A549 treated with DMSO at 1 μM for 4 hours (cell line): Measurements from ENCODE around the gene ATMIN. TPM values are rescaled to one million over a fixed set of nuclear protein-coding genes. Genes with fewer than 3 reads are reported as not detected.

ENCODE experiments used
- total RNA-seq: library from RNA; stranded (reverse); fragments of 200-300 nt; extraction: Qiagen RNA extraction; gene quantifications from 5 replicates; pipeline ENCODE4 v1.2.3, GENCODE V29; 2022; ENCODE audit warnings: low read depth

Gene ATMIN, protein sequence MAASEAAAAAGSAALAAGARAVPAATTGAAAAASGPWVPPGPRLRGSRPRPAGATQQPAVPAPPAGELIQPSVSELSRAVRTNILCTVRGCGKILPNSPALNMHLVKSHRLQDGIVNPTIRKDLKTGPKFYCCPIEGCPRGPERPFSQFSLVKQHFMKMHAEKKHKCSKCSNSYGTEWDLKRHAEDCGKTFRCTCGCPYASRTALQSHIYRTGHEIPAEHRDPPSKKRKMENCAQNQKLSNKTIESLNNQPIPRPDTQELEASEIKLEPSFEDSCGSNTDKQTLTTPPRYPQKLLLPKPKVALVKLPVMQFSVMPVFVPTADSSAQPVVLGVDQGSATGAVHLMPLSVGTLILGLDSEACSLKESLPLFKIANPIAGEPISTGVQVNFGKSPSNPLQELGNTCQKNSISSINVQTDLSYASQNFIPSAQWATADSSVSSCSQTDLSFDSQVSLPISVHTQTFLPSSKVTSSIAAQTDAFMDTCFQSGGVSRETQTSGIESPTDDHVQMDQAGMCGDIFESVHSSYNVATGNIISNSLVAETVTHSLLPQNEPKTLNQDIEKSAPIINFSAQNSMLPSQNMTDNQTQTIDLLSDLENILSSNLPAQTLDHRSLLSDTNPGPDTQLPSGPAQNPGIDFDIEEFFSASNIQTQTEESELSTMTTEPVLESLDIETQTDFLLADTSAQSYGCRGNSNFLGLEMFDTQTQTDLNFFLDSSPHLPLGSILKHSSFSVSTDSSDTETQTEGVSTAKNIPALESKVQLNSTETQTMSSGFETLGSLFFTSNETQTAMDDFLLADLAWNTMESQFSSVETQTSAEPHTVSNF
- total RNA-seq = 29.2 to 38.5 TPM (median 36.0 TPM) in 5 replicates

DNA sequence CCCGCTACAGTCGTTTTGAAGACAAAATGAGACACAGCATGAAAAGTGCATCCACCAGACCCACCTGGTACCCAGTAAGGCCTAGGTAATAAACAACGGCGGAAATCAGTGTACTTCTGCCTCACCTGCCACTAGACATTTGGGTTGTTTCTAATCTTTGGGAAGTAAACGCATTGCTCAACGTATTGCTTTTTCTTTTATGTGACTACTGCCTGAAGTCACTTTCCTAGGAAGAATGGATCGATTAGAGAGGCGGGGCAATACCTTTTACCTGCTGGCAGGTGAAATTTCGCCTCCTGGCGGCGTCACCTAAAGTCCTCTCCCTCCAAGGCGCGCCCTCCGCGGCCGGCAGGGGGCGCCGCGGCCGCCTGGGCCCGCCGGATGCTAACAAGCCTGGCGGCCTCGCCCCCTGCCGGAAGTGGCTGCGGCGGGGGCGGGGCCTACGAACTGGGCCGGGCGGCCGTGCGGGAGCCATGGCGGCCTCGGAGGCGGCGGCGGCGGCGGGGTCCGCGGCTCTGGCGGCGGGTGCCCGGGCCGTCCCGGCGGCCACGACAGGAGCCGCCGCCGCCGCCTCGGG lies at the start of gene ATMIN:
Gene ATMIN, plus strand, starts transcription at position 445 of the 577 bp plus-strand sequence. Its CDS starts 29 bp downstream, at position 474.

DNA sequence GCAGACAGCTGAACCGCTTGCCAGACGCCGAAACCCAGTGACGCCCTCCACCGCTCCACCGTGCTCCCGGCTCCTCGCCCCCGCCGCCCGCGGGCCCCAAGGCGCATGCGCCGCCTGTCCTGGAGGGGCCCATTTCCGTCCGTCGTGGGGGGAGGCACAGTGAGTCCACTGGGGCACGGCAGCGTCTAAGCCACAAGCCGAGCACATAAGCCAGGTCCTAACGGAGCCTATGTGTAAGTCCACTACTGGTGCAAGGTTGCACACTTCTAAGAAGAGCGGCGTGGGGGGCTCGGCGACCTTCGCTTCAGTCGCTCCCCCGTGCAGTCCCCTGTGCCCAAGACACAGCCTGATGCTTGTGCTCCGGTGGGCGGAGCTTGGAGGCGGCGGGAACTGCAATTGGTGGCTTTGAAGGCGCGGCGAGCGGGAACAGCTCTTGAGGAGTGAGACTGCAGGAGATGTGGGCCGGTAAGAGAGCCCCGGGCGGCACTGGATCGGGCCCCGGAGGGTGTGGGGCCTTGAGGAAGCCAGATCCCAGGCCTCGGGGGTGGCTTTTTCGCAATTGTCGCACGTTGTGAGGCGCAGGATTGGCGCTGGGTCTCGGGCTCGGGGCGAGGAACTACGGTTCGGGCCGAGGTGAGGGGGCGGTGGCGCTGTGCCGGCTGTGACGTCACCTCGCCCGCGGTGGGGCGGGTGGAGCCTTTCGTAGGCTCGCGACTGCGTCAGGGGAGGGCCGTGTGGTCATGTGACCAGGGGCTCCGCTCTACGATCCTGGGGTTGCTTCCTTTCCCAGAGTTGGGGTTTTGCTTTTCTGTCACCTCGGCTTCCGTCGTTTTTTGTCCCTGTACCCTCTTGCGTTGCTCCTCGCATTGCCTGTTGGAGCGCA lies 28.6 kb upstream of the ATMIN start, which contains the start of the genes CENPN and CMC2:
Gene CENPN, plus strand, starts transcription at position 402 of the 883 bp plus-strand sequence. CDS start 4,726 bp downstream, outside the sequence.
Gene CMC2, minus strand, starts transcription at position 73 of the 883 bp plus-strand sequence. CDS start 9,491 bp downstream, outside the sequence.

DNA sequence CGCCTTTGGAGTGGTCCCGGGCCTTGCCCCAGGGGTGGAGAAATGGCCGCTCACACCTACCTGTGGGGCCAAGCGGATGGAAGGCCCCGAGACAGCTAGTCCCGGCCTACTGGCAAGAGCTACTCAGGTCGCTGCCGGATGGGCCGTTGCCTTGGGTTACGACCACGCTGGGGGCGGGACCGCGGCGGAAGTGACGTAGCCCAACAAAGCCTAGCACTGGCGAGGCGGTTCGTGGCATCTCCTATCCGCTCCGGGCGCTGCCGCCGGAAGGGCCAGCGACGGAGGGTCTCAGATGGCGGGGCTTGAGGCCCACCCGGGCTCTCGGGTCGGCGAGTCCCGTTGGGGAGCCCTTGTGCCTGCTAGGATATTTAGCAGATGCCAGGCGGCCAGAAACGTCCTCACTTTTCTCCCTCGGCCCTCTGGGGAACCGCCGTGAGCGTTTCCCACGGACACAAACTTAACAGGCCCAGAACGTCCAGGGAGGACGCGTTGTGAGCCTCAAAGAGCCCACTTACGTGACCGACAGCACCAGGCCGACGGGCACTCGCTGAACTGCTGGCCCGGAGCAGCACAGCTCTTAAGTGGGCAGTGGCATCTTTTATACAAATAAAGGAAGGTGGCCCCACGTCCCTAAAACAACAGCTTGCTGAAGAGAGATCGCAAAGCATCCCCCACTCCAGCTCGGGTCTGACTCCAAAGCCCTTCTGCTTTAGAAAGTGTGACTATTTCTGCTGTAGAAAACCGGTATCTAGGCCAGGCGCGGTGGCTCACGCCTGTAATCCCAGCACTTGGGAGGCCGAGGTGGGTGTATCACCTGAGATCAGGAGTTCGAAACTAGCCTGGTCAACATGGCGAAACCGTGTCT lies 41.7 kb downstream of the ATMIN start, which contains the start of gene C16orf46:
Gene C16orf46, minus strand, starts transcription at position 163 of the 865 bp plus-strand sequence. CDS start 13,283 bp downstream, outside the sequence.

DNA sequence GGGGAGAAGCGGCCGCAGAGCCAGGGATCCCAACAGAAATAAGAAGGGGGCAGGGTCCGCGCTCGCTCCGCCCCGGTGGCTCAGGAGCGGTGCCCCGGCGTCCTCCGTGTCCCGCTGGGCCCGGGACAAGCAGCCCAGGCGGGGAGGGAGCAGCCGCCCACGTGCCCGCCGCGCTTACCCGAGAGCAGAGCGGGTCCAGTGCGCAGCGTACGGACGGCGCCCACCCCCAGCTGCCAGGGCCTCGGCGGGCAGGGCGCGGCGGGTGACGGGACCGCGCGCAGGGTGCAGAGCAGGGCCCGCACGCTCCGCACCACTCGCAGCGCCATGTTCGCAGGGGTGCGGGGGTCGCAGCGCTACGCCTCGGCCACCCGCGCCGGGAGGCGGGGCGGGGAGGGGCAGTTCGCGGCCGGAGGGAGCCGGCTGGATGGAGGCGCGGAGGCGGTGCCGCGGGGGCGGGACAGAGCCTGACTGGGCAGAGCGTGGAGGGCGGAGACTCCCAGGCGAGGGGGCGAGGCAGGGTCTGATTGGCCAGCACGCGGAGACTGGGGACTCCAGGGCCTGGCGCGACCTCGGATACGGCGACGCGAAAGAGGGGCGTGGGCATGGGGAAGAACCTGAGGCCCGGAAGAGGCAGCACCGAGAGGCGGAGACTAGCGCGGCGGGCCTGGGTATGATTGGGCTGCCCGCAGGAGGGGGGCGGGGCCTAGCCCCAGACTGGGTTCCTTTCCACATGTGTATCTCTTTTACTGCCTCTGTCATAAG lies 60.5 kb downstream of the ATMIN start, which contains the start of gene GCSH:
Gene GCSH, minus strand, starts transcription at position 443 of the 762 bp plus-strand sequence. Its CDS starts 117 bp downstream, at position 326.

Other genes starting within 250 kb of the ATMIN start
- 0.33 to 0.55 TPM (median 0.39 TPM) in 5 replicates for gene CDYL2, start 231.2 kb upstream of the ATMIN start, total RNA-seq
- gene CMC2, start 29.0 kb upstream of the ATMIN start, total RNA-seq = 120 to 149 TPM (median 134 TPM) in 5 replicates
- 69.2 to 116 TPM (median 72.9 TPM) in 5 replicates for gene CENPN, start 28.6 kb upstream of the ATMIN start, total RNA-seq
- gene C16orf46, start 41.4 kb downstream of the ATMIN start, total RNA-seq = 0.57 to 1.6 TPM (median 0.92 TPM) in 5 replicates
- gene GCSH, start 60.6 kb downstream of the ATMIN start, total RNA-seq = 52.3 to 68.0 TPM (median 61.2 TPM) in 5 replicates
- gene BCO1, start 202.8 kb downstream of the ATMIN start, total RNA-seq = 1.0 to 1.6 TPM (median 1.5 TPM) in 5 replicates